ENCODE measurements around the gene HACD2.
A peak's percentile ranks its signal among the peaks of the same experiment; 100 is the strongest.
"Not testable (repeated sequence)": the region's sequence is repeated elsewhere in the genome, so short reads cannot be mapped to it uniquely, and the experiment has no call there.

HACD2 gene

GRCh38 chr3:123508178-123508577, 76.7 kb downstream of the HACD2 start:
- H3K27ac Mint-ChIP-seq: no peak overlapping the region
- H3K36me3 Mint-ChIP-seq (ENCODE audit: low read depth): peaks cover 9% of the 10 kb centered on the region
- no peak for ATAC-seq
- no peak for DNase-seq
- H3K4me3 Mint-ChIP-seq: no peak overlapping the region
- no peaks in the 10 kb centered on the region for H3K9me3 Mint-ChIP-seq
- no peaks in the 10 kb centered on the region for H3K4me1 Mint-ChIP-seq
- no peaks in the 10 kb centered on the region for H3K27me3 Mint-ChIP-seq

GRCh38 chr3:123505820-123506219, 79.0 kb downstream of the HACD2 start:
- peaks cover 7% of the 10 kb centered on the region for H3K36me3 Mint-ChIP-seq (ENCODE audit: low read depth)
- no peak overlapping the region for H3K27ac Mint-ChIP-seq
- H3K9me3 Mint-ChIP-seq: no peaks in the 10 kb centered on the region
- DNase-seq: no peak
- no peak for ATAC-seq
- no peak overlapping the region for H3K4me3 Mint-ChIP-seq
- no peaks in the 10 kb centered on the region for H3K27me3 Mint-ChIP-seq
- no peaks in the 10 kb centered on the region for H3K4me1 Mint-ChIP-seq

- H3K27me3 Mint-ChIP-seq: no peaks in the 10 kb centered on the region
- ATAC-seq (no peak), DNase-seq (no peak)
- no peaks in the 10 kb centered on the region for H3K4me1 Mint-ChIP-seq
- H3K27ac Mint-ChIP-seq: no peak overlapping the region
- H3K4me3 Mint-ChIP-seq: no peak overlapping the region
- peaks cover 13% of the 10 kb centered on the region for H3K36me3 Mint-ChIP-seq (ENCODE audit: low read depth)
- H3K9me3 Mint-ChIP-seq: no peaks in the 10 kb centered on the region
Observed at GRCh38 chr3:123503203-123503602, 81.7 kb downstream of the HACD2 start.

GRCh38 chr3:123499322-123499721, 85.5 kb downstream of the HACD2 start:
- Mint-ChIP-seq H3K36me3 (ENCODE audit: low read depth) (peaks cover 13% of the 10 kb centered on the region), H3K27ac (no peak overlapping the region), H3K9me3 (no peaks in the 10 kb centered on the region), H3K4me1 (no peaks in the 10 kb centered on the region), H3K27me3 (no peaks in the 10 kb centered on the region), H3K4me3 (no peak overlapping the region)
- DNase-seq: no peak
- ATAC-seq: no peak

GRCh38 chr3:123498761-123499160, 86.1 kb downstream of the HACD2 start:
- H3K27ac Mint-ChIP-seq: no peak overlapping the region
- H3K36me3 Mint-ChIP-seq (ENCODE audit: low read depth): peaks cover 13% of the 10 kb centered on the region
- no peaks in the 10 kb centered on the region for H3K4me1 Mint-ChIP-seq
- DNase-seq (no peak), ATAC-seq (no peak)
- H3K9me3 Mint-ChIP-seq: no peaks in the 10 kb centered on the region
- H3K27me3 Mint-ChIP-seq: no peaks in the 10 kb centered on the region
- H3K4me3 Mint-ChIP-seq: no peak overlapping the region

GRCh38 chr3:123493912-123494311, 90.9 kb downstream of the HACD2 start:
- no peak overlapping the region for H3K27ac Mint-ChIP-seq

GRCh38 chr3:123491966-123492587, 92.8 kb downstream of the HACD2 start:
- Mint-ChIP-seq H3K4me3 (no peak overlapping the region), H3K9me3 (no peaks in the 10 kb centered on the region), H3K27ac (no peak overlapping the region), H3K4me1 (no peaks in the 10 kb centered on the region), H3K27me3 (no peaks in the 10 kb centered on the region), H3K36me3 (ENCODE audit: low read depth) (peaks cover 11% of the 10 kb centered on the region)
- no peak for ATAC-seq
- DNase-seq: no peak

More at GRCh38 chr3:123493912-123494311, 90.9 kb downstream of the HACD2 start:
- no peaks in the 10 kb centered on the region for H3K27me3 Mint-ChIP-seq
- ATAC-seq: no peak
- peaks cover 11% of the 10 kb centered on the region for H3K36me3 Mint-ChIP-seq (ENCODE audit: low read depth)
- no peak for DNase-seq
- no peaks in the 10 kb centered on the region for H3K4me1 Mint-ChIP-seq
- no peak overlapping the region for H3K4me3 Mint-ChIP-seq
- no peaks in the 10 kb centered on the region for H3K9me3 Mint-ChIP-seq

GRCh38 chr3:123489400-123490004, 95.4 kb downstream of the HACD2 start:
- Mint-ChIP-seq H3K27ac (no peak overlapping the region), H3K4me3 (no peak overlapping the region), H3K27me3 (no peaks in the 10 kb centered on the region), H3K36me3 (ENCODE audit: low read depth) (peaks cover 6% of the 10 kb centered on the region), H3K4me1 (no peaks in the 10 kb centered on the region), H3K9me3 (no peaks in the 10 kb centered on the region)
- ATAC-seq (no peak), DNase-seq (peak; percentile 58)

- ATAC-seq (no peak), DNase-seq (no peak)
- Mint-ChIP-seq H3K9me3 (no peaks in the 10 kb centered on the region), H3K4me1 (no peaks in the 10 kb centered on the region), H3K27me3 (no peaks in the 10 kb centered on the region), H3K36me3 (ENCODE audit: low read depth) (peaks cover 6% of the 10 kb centered on the region), H3K27ac (no peak overlapping the region), H3K4me3 (no peak overlapping the region)
Observed at GRCh38 chr3:123488645-123489347, 96.1 kb downstream of the HACD2 start.

- ATAC-seq; H3K4me1 Mint-ChIP-seq; H3K4me3 Mint-ChIP-seq; H3K36me3 Mint-ChIP-seq (ENCODE audit: low read depth); H3K27ac Mint-ChIP-seq; DNase-seq; H3K9me3 Mint-ChIP-seq; H3K27me3 Mint-ChIP-seq: not testable (repeated sequence)
Observed at GRCh38 chr3:123487063-123487462, 97.8 kb downstream of the HACD2 start.

- DNase-seq: no peak
- peaks cover 4% of the 10 kb centered on the region for H3K36me3 Mint-ChIP-seq (ENCODE audit: low read depth)
- H3K9me3 Mint-ChIP-seq: no peaks in the 10 kb centered on the region
- no peaks in the 10 kb centered on the region for H3K4me1 Mint-ChIP-seq
- H3K4me3 Mint-ChIP-seq: no peak overlapping the region
- H3K27ac Mint-ChIP-seq: no peak overlapping the region
- H3K27me3 Mint-ChIP-seq: no peaks in the 10 kb centered on the region
- no peak for ATAC-seq
Observed at GRCh38 chr3:123486460-123486859, 98.4 kb downstream of the HACD2 start.

- H3K9me3 Mint-ChIP-seq: no peaks in the 10 kb centered on the region
- no peaks in the 10 kb centered on the region for H3K4me1 Mint-ChIP-seq
- DNase-seq (no peak), ATAC-seq (no peak)
- no peaks in the 10 kb centered on the region for H3K27me3 Mint-ChIP-seq
- H3K36me3 Mint-ChIP-seq (ENCODE audit: low read depth): no peaks in the 10 kb centered on the region
- no peak overlapping the region for H3K4me3 Mint-ChIP-seq
- H3K27ac Mint-ChIP-seq: no peak overlapping the region
Observed at GRCh38 chr3:123485551-123485950, 99.3 kb downstream of the HACD2 start.

GRCh38 chr3:123483146-123483545, 101.7 kb downstream of the HACD2 start:
- ATAC-seq (no peak), DNase-seq (no peak)
- Mint-ChIP-seq H3K36me3 (ENCODE audit: low read depth) (no peaks in the 10 kb centered on the region), H3K4me3 (no peak overlapping the region), H3K27me3 (peaks cover 2% of the 10 kb centered on the region), H3K27ac (no peak overlapping the region), H3K9me3 (no peaks in the 10 kb centered on the region), H3K4me1 (no peaks in the 10 kb centered on the region)

- Mint-ChIP-seq H3K27ac (no peak overlapping the region), H3K27me3 (peaks cover 13% of the 10 kb centered on the region), H3K36me3 (ENCODE audit: low read depth) (no peaks in the 10 kb centered on the region), H3K4me1 (no peaks in the 10 kb centered on the region), H3K4me3 (no peak overlapping the region), H3K9me3 (no peaks in the 10 kb centered on the region)
- ATAC-seq: no peak
- no peak for DNase-seq
Observed at GRCh38 chr3:123481722-123482457, 103.0 kb downstream of the HACD2 start.

GRCh38 chr3:123481071-123481470, 103.8 kb downstream of the HACD2 start:
- Mint-ChIP-seq H3K4me3 (no peak overlapping the region), H3K9me3 (no peaks in the 10 kb centered on the region), H3K27ac (no peak overlapping the region), H3K36me3 (ENCODE audit: low read depth) (no peaks in the 10 kb centered on the region), H3K27me3 (peaks cover 16% of the 10 kb centered on the region), H3K4me1 (no peaks in the 10 kb centered on the region)
- no peak for DNase-seq
- ATAC-seq: no peak

All from activated naive CD8-positive, alpha-beta T cell treated with anti-CD3 and anti-CD28 coated beads, Interleukin-2, amount 50 U/mL, for 24 hours (primary cell).